PFSK-1 (cell line): ENCODE data around the gene NADK2.

Experiments used
- POLR2AphosphoS5 ChIP-seq: IDR thresholded peaks from 2 replicates; pipeline ENCODE4 v1.6.1; 2012; ENCODE audit warnings: low read depth, mild to moderate bottlenecking, control low read depth, low read length, moderate library complexity
- REST ChIP-seq, 2 experiments: IDR thresholded peaks; 2 replicates each; pipeline versions ENCODE4 v1.6.1 to v1.8.0; 2011 to 2012; ENCODE audit warnings: low read depth in 2 of 2, low read length in 2 of 2, control low read depth in 1 of 2, inconsistent platforms in 1 of 2, mild to moderate bottlenecking in 1 of 2, moderate library complexity in 1 of 2; ENCODE audit not compliant: insufficient read depth in 1 of 2
- SIN3A ChIP-seq: IDR thresholded peaks from 2 replicates; pipeline ENCODE4 v1.6.1; 2012; ENCODE audit warnings: mild to moderate bottlenecking, low read length, moderate library complexity, borderline replicate concordance; ENCODE audit not compliant: insufficient read depth

- TF ChIP-seq POLR2AphosphoS5 (no peak), SIN3A (no peak), REST (IDR thresholded peaks at IDR 0.05; ENCODE audit: insufficient read depth in 1 of 2, low read depth in 2 of 2, low read length in 2 of 2) (no peak)
Measured at GRCh38 chr5:36244076-36244475, 2.4 kb upstream of the NADK2 start.
